Measurements from ENCODE around the gene NCKAP5.

The NCKAP5 gene

DNA sequence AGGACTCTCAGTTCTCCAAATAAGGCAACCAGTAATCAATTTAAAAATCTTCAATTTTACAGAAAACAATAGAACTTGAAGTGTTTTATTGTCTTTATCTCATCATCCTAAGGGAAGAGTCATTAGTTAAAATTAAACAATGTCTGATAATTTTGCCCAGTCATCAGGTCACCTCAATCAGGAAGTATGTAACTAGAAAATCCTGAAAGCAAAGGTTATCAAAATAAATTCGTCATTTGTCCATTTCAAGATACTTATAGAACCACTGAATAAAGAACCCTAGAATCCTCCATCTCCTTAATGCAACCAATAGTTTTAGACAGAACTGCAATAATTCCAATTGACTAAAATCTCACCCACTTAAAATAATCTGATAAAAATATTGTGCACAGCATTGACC lies 115.2 kb downstream of the NCKAP5 start:
- Histone ChIP-seq H3K4me3 (ENCODE audit: low read length) (no peak overlapping the region), H3K27me3 (ENCODE audit: insufficient read depth, low read length) (no peaks in the 10 kb centered on the region), H3K9me3 (ENCODE audit: insufficient read depth, low read depth, low read length) (no peaks in the 10 kb centered on the region), H3K36me3 (ENCODE audit: insufficient read depth, low read length) (no peaks in the 10 kb centered on the region), H3K9ac (ENCODE audit: low read depth, low read length) (no peak overlapping the region), H3K4me1 (ENCODE audit: insufficient read depth, low read length) (no peaks in the 10 kb centered on the region), H3K27ac (ENCODE audit: low read depth, low read length) (no peak overlapping the region)
- 92% methylated on average over 1 of the region's 1 CpG for WGBS

DNA sequence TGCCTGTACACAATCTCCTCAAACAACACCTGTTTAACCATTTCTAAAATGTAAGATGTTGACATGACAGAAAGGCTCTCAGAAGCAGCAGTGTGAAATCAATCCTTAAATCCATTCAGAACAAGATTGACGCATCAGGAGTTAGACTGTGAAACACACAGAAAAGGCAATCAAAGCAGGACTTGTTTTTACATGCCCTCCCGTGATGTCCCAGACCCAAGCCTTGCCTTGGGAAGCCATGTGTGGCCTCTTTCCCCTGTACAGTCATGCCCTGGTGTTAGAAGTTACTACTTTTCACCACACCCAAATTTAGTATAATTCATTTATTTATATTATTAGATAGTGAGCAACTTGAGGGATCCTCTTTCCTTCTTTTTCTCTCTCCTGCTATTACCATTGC lies 115.7 kb downstream of the NCKAP5 start:
- 91% methylated on average over 2 of the region's 2 CpGs for WGBS
- no peaks in the 10 kb centered on the region for H3K36me3 ChIP-seq (ENCODE audit: insufficient read depth, low read length)
- no peaks in the 10 kb centered on the region for H3K9me3 ChIP-seq (ENCODE audit: insufficient read depth, low read depth, low read length)
- no peak overlapping the region for H3K9ac ChIP-seq (ENCODE audit: low read depth, low read length)
- no peaks in the 10 kb centered on the region for H3K4me1 ChIP-seq (ENCODE audit: insufficient read depth, low read length)
- no peaks in the 10 kb centered on the region for H3K27me3 ChIP-seq (ENCODE audit: insufficient read depth, low read length)
- no peak overlapping the region for H3K27ac ChIP-seq (ENCODE audit: low read depth, low read length)
- no peak overlapping the region for H3K4me3 ChIP-seq (ENCODE audit: low read length)

DNA sequence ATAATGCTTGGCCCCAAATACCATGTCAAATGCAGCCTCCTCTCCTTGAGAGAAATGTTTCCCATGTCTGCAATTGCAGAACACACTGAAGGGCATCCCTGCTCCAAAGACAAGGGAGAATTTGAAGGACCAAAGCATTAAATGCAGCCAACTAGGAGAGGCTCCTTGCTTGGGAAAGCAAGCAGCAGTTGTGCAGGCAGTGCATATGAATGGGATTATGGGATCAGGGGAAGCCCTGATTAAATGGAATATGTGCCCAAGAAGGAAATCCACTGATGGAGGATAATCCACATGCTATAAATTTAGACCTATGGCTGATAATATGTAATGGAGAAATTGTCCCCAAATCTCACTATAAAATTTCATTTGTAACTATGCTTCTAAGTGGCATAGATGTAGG lies 116.1 kb downstream of the NCKAP5 start:
- Histone ChIP-seq H3K9me3 (ENCODE audit: insufficient read depth, low read depth, low read length) (no peaks in the 10 kb centered on the region), H3K4me3 (ENCODE audit: low read length) (no peak overlapping the region), H3K9ac (ENCODE audit: low read depth, low read length) (no peak overlapping the region), H3K36me3 (ENCODE audit: insufficient read depth, low read length) (no peaks in the 10 kb centered on the region), H3K4me1 (ENCODE audit: insufficient read depth, low read length) (no peaks in the 10 kb centered on the region), H3K27ac (ENCODE audit: low read depth, low read length) (no peak overlapping the region), H3K27me3 (ENCODE audit: insufficient read depth, low read length) (no peaks in the 10 kb centered on the region)

DNA sequence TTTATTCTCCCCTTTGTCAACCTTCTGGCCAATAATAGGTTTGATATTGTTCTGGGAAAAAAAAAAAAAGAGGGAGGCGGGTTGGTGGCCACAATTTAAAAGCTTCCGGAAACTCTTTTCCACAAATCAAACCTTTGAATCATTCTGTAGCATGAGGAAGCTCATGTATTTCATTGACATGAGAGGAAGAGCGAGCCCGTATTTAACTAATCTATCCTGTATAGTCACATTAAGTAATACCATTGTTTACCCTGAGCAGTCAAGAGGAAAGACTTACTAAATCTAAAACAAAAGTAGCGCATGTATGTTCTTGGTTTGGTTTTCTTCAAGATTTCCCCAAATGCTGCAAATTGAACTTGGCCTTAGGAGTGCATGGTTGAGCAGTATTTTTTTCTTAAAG lies 120.1 kb downstream of the NCKAP5 start:
- Histone ChIP-seq H3K27me3 (ENCODE audit: insufficient read depth, low read length) (no peaks in the 10 kb centered on the region), H3K9me3 (ENCODE audit: insufficient read depth, low read depth, low read length) (no peaks in the 10 kb centered on the region), H3K36me3 (ENCODE audit: insufficient read depth, low read length) (no peaks in the 10 kb centered on the region), H3K4me1 (ENCODE audit: insufficient read depth, low read length) (no peaks in the 10 kb centered on the region), H3K27ac (ENCODE audit: low read depth, low read length) (no peak overlapping the region), H3K4me3 (ENCODE audit: low read length) (no peak overlapping the region), H3K9ac (ENCODE audit: low read depth, low read length) (no peak overlapping the region)
- 96% methylated on average over 3 of the region's 5 CpGs for WGBS

DNA sequence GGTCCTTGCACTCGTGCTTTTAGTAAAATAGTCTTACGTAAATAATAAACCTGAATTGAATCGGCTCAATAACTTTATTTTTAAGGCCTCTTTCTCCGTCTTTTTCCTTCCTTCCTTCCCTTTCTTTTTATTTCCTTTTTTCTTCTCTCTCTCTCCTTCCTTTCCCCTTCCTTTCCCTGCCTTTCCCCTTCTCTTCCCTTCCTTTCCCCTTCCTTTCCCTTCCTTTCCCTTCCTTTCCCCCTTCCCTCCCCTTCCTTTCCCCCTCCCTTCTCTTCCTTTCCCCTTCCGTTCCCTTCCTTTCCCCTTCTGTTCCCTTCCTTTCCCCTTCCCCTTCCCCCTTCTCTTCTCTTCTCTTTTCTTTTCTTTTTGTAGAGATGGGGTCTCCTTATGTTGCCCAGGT lies 121.0 kb downstream of the NCKAP5 start:
- H3K36me3 ChIP-seq (ENCODE audit: insufficient read depth, low read length), result no peaks in the 10 kb centered on the region
- 94% methylated on average over 5 of the region's 5 CpGs for WGBS
- H3K4me1 ChIP-seq (ENCODE audit: insufficient read depth, low read length), result no peaks in the 10 kb centered on the region
- H3K9ac ChIP-seq (ENCODE audit: low read depth, low read length), result no peak overlapping the region
- H3K9me3 ChIP-seq (ENCODE audit: insufficient read depth, low read depth, low read length), result no peaks in the 10 kb centered on the region
- no peak overlapping the region for H3K4me3 ChIP-seq (ENCODE audit: low read length)
- H3K27ac ChIP-seq (ENCODE audit: low read depth, low read length), result no peak overlapping the region
- H3K27me3 ChIP-seq (ENCODE audit: insufficient read depth, low read length), result no peaks in the 10 kb centered on the region

DNA sequence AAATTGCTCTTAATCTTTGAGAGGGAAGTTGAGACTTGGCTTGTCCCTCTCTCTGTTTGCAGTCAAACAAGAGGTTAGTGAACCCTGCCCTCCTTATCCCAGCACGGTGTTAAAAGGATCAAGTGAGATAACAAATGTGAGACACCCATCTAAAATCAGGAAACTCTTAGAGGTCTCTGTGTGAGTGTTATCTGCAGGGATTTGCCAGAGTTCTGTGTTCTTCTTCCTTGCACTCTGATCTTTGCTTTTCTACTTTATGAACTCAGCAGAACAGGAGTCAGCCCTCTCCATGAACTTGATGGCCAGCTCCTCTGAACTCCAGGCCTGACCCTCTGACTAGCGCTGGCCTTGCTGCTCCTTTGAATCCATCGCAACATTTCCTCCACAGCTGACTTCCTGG lies 123.8 kb downstream of the NCKAP5 start:
- Histone ChIP-seq H3K9me3 (ENCODE audit: insufficient read depth, low read depth, low read length) (no peaks in the 10 kb centered on the region), H3K36me3 (ENCODE audit: insufficient read depth, low read length) (no peaks in the 10 kb centered on the region), H3K27me3 (ENCODE audit: insufficient read depth, low read length) (no peaks in the 10 kb centered on the region), H3K4me3 (ENCODE audit: low read length) (no peak overlapping the region), H3K4me1 (ENCODE audit: insufficient read depth, low read length) (no peaks in the 10 kb centered on the region), H3K9ac (ENCODE audit: low read depth, low read length) (no peak overlapping the region), H3K27ac (ENCODE audit: low read depth, low read length) (no peak overlapping the region)
- whole genome bisulfite sequencing, result 76% methylated on average over 3 of the region's 3 CpGs

DNA sequence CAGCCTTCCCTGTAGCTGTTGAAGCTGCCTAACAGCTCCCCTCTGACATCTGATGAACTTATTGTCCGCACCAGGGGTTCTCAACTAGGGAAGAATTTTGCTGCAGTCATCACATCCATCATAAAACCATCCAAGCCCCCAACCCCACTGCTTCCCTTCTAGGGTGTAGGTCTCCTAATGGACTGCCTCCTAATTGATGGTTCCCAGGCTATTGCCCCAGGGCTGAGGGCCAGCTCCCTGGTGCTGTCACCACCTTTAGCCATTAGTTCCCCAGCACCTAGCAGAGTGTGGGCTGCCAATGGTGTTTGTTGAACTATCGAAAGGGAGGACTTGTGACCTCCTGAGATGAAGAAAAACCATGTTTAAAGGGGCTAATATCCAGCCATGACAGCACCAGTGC lies 125.9 kb downstream of the NCKAP5 start:
- Histone ChIP-seq H3K9ac (ENCODE audit: low read depth, low read length) (no peak overlapping the region), H3K4me1 (ENCODE audit: insufficient read depth, low read length) (0 out of 2 replicates have a peak, but pooled peaks cover 2% of the 10 kb centered on the region), H3K9me3 (ENCODE audit: insufficient read depth, low read depth, low read length) (no peaks in the 10 kb centered on the region), H3K27me3 (ENCODE audit: insufficient read depth, low read length) (no peaks in the 10 kb centered on the region), H3K4me3 (ENCODE audit: low read length) (no peak overlapping the region), H3K36me3 (ENCODE audit: insufficient read depth, low read length) (no peaks in the 10 kb centered on the region), H3K27ac (ENCODE audit: low read depth, low read length) (no peak overlapping the region)
- 94% methylated on average over 2 of the region's 2 CpGs for WGBS

DNA sequence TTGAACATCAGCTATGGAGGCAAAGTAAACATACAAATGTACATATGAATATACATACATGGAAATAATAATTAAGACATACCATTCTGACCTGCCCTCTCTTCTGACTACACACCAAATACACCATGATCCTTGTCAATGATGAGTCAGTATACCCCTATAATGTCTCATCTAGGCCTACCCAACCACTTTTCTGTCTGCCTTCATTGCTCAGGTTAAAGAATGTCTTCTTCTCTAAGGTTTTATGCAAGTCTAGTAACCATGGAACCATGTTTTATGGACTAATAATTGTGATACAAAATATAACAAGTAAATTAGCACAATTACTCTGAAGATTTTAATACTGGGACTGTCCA lies 128.7 kb downstream of the NCKAP5 start:
- Histone ChIP-seq H3K27me3 (ENCODE audit: insufficient read depth, low read length) (no peaks in the 10 kb centered on the region), H3K36me3 (ENCODE audit: insufficient read depth, low read length) (no peaks in the 10 kb centered on the region), H3K9ac (ENCODE audit: low read depth, low read length) (no peak overlapping the region)

DNA sequence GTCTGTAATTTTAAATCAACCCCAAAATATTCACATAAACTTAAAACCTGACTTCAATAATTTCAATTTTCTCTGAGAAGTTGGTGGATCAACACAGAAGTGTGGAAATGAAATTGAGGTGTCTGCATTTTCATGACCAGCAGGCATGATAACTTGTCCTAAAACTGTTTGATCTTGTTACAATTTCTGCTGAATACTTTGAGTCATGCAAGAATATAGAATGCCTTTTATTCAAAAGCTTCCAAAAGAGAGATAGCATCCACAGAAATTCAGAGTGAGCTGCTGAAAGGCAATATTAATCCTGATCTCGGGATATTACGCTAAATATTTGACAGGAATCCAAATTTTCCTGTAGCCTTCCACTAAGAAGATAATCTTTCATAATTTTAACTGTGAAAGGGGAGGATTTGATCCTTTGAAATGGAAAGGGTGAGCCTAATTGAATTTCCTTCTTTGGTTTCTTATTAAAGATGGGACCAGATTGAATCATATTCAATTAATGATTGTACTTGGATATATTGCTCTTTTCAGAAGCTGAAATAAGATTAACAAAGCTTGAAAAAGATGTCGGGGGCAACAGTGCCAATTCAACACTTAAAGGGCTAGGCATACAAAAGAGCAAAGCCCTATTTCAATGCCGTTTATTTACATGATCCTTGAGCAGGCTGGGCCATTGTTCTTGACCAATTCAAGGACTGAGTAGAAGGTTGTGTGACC lies 129.3 kb downstream of the NCKAP5 start:
- 91% methylated on average over 4 of the region's 4 CpGs for WGBS

More for the DNA sequence above, 128.7 kb downstream of the NCKAP5 start:
- Histone ChIP-seq H3K27ac (ENCODE audit: low read depth, low read length) (no peak overlapping the region), H3K9me3 (ENCODE audit: insufficient read depth, low read depth, low read length) (no peaks in the 10 kb centered on the region), H3K4me1 (ENCODE audit: insufficient read depth, low read length) (0 out of 2 replicates have a peak, but pooled peaks cover 2% of the 10 kb centered on the region), H3K4me3 (ENCODE audit: low read length) (no peak overlapping the region)

DNA sequence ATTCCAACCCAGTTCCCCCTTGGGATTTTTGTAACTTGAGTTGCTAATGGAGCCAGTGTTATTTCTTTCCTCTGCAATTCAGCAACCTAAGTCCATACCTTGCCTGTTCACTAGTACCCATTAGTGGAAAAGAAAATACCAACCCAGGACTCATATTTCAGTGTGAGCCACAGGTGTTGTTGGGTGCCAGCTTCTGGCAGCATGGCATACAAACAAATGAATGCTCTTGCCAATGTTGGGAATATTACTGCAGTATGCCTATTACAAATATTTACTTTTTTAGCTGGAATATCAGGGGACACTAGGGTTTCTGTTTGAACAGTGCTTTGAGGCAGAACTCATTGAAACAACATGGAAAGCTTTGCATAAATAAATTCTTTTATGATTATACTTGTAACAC lies 130.2 kb downstream of the NCKAP5 start:
- H3K27me3 ChIP-seq (ENCODE audit: insufficient read depth, low read length), result no peaks in the 10 kb centered on the region
- no peak overlapping the region for H3K27ac ChIP-seq (ENCODE audit: low read depth, low read length)
- no peak overlapping the region for H3K4me3 ChIP-seq (ENCODE audit: low read length)
- H3K9ac ChIP-seq (ENCODE audit: low read depth, low read length), result no peak overlapping the region
- no peaks in the 10 kb centered on the region for H3K36me3 ChIP-seq (ENCODE audit: insufficient read depth, low read length)
- no peaks in the 10 kb centered on the region for H3K9me3 ChIP-seq (ENCODE audit: insufficient read depth, low read depth, low read length)
- 0 out of 2 replicates have a peak, but pooled peaks cover 2% of the 10 kb centered on the region for H3K4me1 ChIP-seq (ENCODE audit: insufficient read depth, low read length)

More for the DNA sequence above, 129.3 kb downstream of the NCKAP5 start:
- Histone ChIP-seq H3K27me3 (ENCODE audit: insufficient read depth, low read length) (no peaks in the 10 kb centered on the region), H3K4me3 (ENCODE audit: low read length) (no peak overlapping the region), H3K27ac (ENCODE audit: low read depth, low read length) (no peak overlapping the region), H3K9ac (ENCODE audit: low read depth, low read length) (no peak overlapping the region), H3K9me3 (ENCODE audit: insufficient read depth, low read depth, low read length) (no peaks in the 10 kb centered on the region), H3K36me3 (ENCODE audit: insufficient read depth, low read length) (no peaks in the 10 kb centered on the region), H3K4me1 (ENCODE audit: insufficient read depth, low read length) (0 out of 2 replicates have a peak, but pooled peaks cover 2% of the 10 kb centered on the region)

DNA sequence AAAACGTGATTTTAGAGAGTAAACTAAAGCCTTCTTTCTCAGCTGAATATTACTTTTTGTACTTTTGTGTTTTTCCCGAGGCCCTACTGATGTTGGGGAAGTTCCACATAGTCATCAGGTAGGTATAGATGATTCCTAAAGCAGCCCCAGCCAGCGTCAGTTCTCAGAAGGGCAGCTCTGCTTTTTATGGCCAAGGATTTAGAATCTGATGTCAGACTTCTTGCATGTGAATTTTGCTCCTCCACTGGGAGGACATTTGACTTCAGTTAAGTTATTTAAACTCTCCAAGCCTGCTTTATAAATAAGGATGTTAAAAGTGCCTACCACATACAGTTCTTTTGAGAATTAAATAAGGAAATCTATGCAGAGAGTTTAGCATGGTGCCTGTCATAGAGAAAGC lies 130.8 kb downstream of the NCKAP5 start:
- H3K9me3 ChIP-seq (ENCODE audit: insufficient read depth, low read depth, low read length), result no peaks in the 10 kb centered on the region
- H3K27ac ChIP-seq (ENCODE audit: low read depth, low read length), result no peak overlapping the region
- H3K4me1 ChIP-seq (ENCODE audit: insufficient read depth, low read length), result 0 out of 2 replicates have a peak, but pooled peaks cover 2% of the 10 kb centered on the region
- H3K9ac ChIP-seq (ENCODE audit: low read depth, low read length), result no peak overlapping the region
- no peak overlapping the region for H3K4me3 ChIP-seq (ENCODE audit: low read length)
- no peaks in the 10 kb centered on the region for H3K27me3 ChIP-seq (ENCODE audit: insufficient read depth, low read length)
- H3K36me3 ChIP-seq (ENCODE audit: insufficient read depth, low read length), result no peaks in the 10 kb centered on the region
- WGBS, result 83% methylated on average over 3 of the region's 3 CpGs
